Left renal cortex interstitium (tissue), 4 donors: Measurements from ENCODE around the gene OVOL2. TPM values are rescaled to one million over a fixed set of nuclear protein-coding genes. Genes with fewer than 3 reads are reported as not detected.
"Not testable (repeated sequence)": the region's sequence is repeated elsewhere in the genome, so short reads cannot be mapped to it uniquely, and the experiment has no call there.

ENCODE experiments used
- DNase-seq, 4 donors: peaks; one replicate each; pipeline ENCODE4 v3.0.0-alpha.2; 2013; ENCODE audit warnings: low read depth in 4 of 4, low spot score in 2 of 4, missing footprints in 1 of 4
- polyA plus RNA-seq, 4 donors: library from polyadenylated mRNA; unstranded; fragments of 120-200 nt; gene quantifications; one replicate each; pipeline ENCODE4 v1.2.1, GENCODE V29; 2013; ENCODE audit not compliant: insufficient read length in 4 of 4

OVOL2 gene
- polyA plus RNA-seq, 4 donors: 0.54 to 1.5 (median 1.1) TPM

DNA sequence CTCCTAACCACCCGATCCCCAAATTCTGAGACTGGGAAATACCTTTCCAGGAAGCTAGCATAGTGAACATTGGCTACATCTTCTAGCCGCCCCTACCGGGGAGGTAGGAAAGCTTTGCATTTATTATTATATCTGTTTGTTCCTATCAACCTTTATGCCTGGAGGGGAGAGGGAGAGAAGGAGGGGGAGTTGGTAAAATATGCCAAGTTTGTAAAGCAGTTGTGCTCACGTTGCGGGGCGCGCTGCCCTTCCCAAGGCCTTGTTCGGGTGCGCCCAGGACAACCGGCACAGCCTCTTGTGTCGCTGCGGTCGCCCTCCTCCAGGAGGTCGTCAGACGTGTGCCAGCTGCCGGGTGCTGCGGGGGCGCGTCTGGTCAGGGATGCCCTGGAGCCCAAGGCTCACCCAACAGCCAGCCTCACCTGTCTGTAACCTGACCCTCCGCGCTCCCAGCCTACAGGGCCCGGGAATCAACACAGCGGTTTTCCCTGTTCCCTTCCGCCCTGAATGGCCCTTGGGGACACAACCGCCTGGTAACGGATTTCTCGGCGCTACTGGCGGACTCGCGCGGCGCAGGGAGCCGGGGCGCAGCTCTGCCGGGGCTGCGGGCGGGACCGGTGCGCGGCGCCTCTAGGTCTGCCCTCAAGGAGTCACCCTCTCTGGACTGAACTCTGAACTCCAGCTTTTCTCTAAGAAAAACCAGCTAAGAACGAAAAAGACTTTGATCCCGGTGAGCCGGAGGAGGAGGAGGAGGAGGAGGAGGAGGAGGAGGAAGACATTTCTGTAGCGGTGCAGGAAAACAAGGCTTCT is 1.1 kb upstream of the OVOL2 start:
- DNase-seq: no peak

DNA sequence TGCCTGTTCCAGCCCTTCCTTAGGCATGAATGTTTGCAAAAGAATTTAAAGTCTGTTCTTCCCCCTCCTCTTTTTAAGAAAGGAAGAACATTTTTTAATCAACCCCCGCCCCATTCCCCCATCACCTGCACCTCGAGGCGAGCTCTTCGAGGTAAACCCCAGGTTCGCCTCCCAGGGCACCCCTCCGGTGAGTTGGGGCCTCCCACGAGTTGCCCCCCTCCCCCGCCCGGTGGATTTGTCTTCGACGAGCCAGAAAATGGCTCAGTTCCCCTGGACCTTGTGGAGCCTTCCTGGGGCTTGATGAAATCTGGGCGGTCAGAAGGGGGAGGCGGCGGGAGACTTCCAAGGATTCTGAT is 256 bp upstream of the OVOL2 start:
- DNase-seq: no peak

DNA sequence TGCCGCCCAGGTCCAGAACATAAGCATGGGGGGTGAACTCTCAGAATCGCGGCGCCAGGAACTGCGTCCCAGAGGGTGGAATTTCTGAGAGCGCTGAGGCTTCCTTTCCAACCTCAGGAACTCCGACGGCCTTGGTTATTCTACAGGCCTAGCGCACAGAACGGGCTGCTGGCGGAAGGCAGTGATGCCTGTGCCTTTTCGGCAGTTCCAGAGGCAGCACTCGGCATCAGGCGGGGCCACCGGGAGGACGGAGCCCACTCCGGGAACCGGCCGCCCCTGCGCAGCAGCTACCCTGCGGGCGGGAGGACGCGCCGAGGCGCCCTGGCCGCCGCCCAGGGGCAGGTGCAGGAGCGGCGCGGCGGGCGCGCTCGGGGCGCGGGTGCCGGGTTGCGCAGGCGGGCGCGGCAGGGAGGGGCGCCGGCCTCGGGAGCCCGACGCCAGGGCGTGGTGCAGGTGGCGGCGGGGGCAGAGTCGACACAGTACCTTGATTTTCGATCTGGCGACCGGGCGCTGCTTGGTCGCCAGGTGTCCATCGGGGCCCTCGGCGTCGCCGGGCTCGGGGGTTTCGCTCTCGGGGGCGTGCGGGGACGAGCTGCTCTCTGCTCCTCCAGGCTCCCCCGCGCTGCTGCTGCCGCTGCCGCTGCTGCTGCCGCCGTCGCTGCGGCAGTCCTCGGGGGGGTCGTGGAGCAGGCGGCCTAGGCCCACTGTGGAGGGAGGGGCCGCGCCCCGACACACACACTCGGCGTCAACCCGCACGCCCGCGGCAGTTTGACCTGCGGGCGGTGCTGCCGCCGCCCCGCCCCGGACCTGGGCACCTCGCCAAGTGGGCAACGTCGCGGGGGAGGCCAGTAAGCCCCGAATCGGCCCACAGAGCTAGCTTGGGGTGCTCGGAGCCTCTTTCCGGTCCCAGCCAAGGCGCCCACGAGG is 1.3 kb downstream of the OVOL2 start:
- no peak for DNase-seq

DNA sequence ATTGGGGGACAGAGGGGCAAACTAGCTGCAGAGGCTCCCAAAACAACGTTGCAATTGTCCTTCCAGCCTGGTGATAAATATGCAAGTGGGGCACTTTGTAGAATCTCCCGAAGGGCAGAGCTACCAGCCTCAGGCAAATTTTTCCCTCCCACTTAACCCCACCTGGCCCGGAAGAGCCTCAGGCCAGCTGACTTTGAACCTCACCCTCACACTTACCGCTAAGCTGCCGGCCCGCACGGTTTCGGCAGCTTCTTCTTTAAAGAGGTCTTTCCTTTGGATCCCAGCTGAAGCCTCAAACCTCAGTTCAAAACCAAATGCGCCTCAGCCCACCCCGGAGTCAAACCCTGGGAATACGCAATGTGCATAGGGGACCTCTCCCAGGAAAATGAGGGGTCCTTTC is 2.5 kb downstream of the OVOL2 start:
- DNase-seq: no peak

DNA sequence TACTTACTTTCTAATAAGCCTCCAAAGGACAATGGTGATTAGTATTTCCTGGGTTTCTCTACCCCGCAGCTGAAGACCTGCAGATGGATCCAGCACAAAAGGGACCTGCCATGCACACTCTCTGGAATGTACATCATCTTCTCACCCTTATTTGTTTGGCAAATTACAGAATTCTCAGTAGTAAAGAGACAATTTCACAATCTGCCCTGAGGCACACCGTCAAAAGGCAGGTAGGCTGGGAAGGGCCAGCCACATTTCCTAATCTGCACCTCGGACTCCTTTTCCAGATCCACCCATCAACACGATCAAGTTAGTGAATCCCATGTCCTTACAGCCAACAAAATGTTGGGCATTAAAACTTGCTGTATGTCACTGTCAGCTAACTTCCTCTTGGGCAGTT is 4.9 kb downstream of the OVOL2 start:
- no peak for DNase-seq

DNA sequence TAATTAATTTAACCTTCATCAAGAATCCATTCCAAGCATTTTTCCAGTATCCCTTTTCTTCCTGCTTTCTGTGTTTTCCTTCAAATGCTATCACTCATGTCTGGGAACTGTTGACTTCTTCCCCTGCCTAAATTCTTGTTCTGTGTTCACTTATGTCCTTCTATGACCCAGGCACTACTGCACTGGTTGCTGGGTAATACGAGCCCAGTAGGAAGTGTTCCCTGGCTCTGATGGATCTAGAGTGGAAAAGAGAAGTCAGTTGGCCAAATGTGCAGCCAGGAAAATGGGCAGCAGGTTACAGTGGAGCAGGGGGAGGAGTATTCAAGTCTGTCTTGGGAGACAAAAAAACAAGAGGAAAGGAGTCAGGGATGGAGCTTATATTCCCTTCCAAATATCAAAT is 7.1 kb downstream of the OVOL2 start:
- no peak for DNase-seq

DNA sequence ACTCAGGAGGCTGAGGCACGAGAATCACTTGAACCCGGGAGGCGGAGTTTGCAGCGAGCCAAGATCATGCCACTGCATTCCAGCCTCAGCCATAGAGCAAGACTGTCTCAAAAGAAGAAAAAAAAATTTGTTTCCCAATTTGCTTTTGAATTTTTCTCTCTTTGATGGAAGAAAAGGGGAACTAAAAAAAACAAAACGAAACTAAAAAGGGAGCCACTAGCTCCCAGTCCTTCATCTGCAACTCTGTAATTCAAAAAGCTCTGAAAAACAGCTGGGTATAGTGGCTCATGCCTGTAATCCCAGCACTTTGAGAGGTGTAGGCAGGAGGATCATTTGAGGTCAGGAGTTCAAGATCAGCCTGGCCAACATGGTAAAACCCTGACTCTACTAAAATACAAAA is 9.5 kb downstream of the OVOL2 start:
- DNase-seq: no peak

DNA sequence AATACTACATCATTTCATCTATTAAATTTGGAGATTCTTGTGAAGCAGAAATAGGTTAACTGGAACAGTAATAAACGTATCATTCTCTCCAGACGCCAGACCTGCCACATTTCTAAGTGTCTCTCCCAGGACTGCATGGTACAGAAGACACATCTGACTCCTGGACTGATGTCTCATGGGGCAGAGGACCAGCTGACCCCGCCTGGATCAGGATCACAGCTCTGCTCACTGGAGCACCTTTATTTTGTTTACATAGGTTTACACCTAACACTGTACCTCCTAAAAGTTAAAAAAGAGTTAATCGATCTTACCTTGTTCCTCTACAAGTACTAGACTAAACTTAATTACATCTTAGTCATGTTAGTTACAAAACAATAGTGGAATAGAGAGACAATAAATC is 11.2 kb downstream of the OVOL2 start:
- DNase-seq: no peak

DNA sequence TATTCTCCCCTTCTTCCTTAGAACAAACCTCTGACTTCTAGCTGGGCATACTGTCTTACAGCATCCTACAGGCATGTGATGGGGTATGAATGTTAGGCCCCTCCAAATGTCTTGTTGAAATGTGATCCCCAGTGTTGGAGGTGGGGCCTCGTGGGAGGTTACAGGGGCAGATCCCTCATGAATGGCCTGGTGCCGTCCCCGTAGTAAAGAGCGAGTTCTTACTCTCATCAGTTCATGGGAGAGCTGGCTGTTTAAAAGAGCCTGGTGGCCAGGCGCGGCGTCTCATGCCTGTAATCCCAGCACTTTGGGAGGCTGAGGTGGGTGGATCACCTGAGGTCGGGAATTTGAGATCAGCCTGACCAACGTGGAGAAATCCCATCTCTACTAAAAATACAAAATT is 15.5 kb downstream of the OVOL2 start:
- DNase-seq: no peak

DNA sequence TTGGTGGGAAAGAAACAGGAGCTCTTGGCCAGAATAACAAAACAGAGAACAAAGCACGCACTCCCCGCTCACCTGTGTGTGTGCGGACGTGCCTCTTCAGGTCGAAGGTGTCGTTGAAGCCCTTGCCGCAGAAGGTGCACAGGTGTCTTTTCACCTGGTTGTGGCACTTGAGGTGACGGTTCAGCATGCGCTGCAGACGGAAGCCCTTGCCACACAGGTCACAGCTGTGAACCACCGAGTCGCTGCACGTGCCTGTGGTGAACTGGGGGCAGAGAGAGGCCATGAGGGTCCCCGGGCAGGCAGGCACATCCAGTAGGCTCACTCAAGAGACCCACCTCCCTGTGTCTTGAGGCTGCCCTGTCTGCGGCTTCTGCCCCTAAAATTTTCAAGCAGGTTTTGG is 16.3 kb downstream of the OVOL2 start:
- DNase-seq: no peak

DNA sequence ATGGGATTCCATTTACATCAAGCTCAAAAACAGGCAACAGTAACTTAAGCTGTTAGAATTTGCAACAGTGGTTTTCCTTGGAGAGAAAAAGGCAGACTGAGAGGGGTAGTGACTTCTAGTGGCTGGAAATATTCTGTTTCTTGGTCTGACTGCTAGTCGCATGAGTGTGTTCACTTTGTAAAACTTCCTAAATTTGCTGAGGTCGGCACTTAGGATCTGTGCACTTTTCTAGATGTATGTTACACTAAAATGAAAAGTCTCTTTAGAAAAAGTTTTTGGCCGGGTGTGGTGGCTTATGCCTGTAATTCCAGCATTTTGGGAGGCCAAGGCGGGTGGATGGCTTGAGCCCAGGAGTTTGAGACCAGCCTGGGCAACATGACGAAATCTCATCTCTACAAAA is 18.7 kb downstream of the OVOL2 start:
- no peak for DNase-seq

DNA sequence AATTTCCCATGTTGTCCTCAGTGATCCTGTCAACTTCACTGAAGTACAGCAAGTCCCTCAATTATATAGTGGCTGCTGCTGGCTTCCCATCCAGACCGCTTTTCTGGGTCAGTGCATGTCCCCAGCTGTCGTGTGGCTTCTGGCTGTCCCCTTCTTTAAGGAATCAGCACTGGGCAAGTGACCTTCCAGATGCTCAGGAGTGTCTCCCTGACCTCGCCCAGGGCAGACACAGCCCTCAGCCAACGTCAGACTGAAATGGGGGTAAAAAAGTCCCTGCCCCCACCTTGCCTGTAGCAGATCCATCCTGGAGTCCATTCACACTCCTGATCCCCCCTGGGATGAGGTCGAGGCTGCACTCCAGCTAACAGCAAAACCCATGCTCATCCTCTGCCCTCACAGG is 23.7 kb downstream of the OVOL2 start:
- DNase-seq: no peak

DNA sequence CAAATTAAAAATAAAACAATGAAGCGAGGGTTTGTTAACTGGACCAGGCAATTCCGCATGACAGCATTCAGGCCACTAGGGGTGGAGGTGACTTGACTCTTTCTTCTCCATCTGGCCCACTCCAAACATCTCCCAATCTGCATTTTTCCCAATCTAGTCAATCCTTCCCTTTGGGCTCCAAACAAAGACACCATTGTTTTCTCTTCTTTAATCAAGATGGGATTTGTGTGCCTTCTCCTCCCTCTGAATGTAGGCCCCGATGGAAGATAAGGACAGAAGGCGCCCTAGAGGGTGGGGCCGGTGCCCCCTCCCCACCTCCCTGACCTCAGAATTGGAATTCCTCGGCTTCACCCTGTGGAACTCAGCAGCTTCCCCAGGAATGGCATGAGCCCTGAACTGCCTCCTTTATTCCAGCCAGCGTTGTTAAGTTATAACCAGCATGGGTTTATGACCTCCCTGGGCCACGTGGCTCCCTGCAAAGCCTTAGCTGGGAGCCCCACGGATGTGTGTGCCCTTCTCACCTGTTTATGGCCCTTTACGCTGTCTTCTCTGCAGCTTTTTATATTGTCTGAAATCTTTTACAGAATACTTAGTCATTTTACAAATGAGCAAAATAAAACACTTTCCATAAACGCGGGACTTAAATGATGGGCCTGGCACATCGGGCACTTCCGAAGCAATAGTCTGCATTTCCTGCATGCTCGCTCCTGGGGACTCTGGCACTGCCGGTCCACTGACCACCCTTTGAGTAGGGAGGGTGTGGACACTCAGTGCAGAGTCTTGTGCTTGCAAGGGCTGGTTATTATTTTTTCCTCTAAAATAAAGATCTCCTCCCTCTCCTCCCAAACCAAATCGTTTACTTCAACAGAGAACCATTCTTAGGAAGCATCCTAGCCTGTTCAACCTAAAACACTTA is 24.5 kb downstream of the OVOL2 start:
- DNase-seq: no peak

DNA sequence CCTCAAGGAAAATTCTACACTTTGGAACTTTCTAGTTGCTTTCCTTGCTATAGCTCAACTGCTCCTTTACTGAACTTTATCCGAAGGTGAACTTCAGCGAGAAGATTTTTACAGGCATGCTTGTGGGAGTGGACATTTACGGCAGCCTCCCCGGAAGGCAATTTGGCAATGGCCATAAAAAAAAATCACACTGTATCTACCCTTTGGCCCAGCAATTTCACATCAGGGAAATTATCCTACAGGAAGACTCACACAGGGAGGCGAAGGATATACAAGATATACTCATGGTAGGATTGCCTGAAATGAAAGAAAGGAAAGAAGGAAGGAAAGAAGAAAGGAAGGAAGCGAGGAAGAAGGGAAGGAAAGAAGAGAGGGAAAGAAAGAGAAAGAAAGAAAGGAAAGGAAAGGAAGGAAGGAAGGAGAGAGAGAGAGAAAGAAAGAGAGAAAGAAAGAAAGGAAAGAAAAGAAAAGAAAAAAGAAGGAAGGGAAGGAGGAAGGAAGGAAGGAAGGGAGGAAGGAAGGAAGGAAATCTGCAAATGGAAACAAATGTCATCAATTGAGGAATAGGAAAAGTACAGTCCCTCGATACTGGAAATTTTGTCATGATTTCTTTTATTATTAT is 25.7 kb downstream of the OVOL2 start:
- no peak for DNase-seq

DNA sequence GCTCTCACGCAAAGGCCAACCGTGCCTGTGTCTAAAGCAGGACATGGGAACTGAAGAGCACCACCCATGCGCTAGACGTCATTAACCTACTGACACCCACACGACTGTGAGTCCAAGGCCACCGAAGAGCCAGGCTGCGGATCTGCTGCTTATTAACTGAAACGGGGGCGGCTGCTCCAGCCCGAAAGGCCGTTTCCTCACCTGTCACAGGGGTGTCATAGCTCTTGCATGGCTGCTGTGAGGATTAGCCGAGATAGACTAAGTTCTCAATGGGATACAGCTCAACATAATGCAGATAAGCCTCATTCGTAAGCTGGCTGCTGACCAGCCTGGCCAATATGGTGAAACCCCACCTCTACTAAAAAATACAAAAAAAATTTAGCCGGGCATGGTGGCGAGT is 26.7 kb downstream of the OVOL2 start:
- DNase-seq: no peak

DNA sequence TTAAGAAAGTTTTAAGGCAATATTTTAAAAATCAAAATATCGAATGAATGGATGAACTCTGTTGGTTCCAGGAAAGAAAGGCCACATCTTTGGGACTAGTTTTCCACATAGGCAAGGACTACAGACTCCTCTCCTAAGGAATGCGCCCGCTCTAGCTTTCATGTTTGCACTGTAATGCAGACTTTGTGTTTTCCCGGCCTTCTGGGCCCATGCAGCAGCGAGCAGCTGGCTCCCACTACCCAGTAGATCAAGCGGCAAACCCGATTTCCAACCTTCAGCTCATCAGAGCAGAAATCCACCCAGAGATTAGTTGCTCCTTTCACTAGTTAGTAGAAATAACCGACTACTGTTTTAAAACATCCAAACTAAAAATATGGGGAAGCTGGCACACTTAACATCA is 27.7 kb downstream of the OVOL2 start:
- no peak for DNase-seq

DNA sequence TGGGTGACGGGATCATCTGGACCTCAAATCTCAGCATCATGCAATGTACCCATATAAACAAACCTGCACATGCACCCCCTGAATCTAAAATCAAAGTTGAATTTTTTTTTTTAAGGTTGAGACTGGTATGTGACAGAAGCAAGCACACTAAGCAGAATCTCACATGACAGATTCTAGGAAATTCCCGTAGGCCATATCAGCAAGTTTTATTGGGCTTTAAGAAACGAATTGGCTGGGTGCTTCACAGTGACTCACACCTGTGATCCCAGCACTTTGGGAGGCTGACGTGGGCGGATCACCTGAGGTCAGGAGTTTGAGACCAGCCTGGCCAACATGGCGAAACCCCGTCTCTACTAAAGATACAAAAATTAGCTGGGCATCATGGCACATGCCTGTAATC is 30.7 kb downstream of the OVOL2 start:
- DNase-seq: not testable (repeated sequence)

DNA sequence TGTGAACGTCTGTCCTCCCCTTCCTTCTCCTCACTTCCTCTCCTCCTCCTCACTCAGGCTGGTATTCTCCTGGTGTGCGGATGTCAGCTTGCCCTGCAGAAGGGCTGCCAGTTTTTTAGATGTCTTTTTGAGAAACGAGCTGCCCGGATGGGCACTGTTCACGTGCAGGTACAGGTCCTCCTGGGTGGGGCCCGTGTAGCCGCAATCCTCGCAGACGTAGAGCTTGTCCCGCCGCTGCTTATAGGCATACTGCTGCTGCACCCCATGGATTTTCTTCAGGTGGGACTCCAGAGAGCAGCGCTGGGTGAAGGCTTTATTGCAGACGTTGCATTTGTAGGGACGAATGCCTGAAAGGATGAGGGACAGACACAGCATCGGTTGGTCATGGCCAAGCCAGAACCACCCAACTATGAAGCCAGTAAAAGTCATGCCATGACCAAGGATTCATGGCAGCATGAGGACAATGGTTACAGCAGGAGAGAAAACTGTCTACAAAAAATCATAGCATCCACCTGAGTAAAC is 33.0 kb downstream of the OVOL2 start:
- DNase-seq: no peak

DNA sequence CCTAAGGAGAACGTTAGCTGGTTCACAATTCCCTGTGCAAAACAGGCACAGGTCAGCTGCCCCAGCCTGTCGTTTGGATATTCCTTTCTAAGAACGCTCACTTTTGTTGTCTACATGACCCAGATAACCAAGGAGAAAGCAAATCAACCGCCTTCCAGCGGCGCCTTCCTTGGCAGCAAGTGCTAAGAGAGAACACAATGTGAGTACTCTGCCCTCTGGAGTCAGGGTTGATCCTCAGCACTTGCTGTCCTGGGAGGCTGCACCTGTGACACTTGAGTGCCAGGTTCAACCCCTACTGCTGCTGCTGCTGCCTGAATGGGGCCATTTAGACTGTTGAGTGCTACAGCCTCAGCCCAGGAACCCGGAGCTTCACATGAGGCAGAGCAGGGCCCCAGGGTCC is 36.8 kb downstream of the OVOL2 start:
- no peak for DNase-seq

DNA sequence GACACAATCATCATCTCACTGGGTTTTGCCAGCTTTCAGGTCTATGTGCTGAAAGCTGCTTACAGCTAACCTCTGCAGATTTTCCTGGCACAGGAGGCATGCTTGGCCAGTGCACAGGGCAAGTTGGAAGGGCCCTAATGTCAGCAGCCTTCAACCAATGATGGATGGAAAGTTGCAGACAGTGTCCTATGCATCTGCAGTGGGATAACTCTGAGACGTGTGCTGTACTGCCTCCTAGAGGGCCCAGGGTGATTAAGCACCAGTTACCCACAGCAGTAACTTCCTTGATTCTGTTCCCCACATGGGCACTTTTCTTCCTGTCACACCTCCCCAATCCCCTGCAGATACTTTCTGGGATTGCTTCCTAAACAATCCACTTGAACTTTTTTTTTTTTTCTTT is 38.6 kb downstream of the OVOL2 start:
- no peak for DNase-seq
